SW 1271 (cell line): ENCODE measurements around the gene GALNS.

Source experiments
- DNase-seq, 2 experiments: peaks; one replicate each; lab custom pipeline; 2025; lab: John Stamatoyannopoulos, UW

The GALNS gene

GRCh38 chr16:88769617-88770460 is 86.9 kb downstream of the GALNS start:
- DNase-seq, result no peak

GRCh38 chr16:88768071-88768783 is 88.5 kb downstream of the GALNS start:
- no peak for DNase-seq

DNA sequence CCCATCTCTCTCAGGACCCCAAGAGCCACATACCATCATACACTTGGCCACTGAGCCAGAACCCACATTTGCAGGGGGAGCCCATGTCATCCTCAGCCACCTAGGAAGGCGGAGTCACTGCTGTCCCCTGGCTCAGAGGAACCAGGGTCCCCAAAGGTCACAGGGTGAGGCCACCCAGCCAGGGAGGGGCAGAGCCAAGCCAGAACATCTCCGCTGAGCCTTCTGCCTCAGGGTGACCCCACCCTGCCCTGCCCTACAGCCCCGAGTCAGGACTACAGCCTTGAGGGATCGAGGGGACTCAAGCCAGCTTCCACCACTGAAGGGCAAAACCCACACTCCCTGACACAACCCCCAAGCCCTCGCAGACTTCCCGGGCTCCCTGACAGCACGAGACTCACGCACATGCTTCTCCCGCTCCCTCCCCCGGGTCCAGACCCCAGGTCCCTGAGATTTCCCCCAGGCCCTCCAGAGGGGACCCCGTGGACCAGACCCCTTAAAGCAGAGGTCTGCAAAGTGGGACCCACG is 89.1 kb downstream of the GALNS start:
- DNase-seq, result no peak

- no peak for DNase-seq
Measured at GRCh38 chr16:88766975-88767374, 89.8 kb downstream of the GALNS start.

GRCh38 chr16:88764913-88765349 is 91.8 kb downstream of the GALNS start:
- no peak for DNase-seq

- no peak for DNase-seq
Measured at GRCh38 chr16:88764080-88764479, 92.7 kb downstream of the GALNS start.
